ENCODE measurements around the gene SCAP. TPM values are rescaled to one million over a fixed set of nuclear protein-coding genes. Genes with fewer than 3 reads are reported as not detected.

SCAP gene
- total RNA-seq, 4 donors from 2014 or later: 68.7 to 108 (median 79.5) TPM

DNA sequence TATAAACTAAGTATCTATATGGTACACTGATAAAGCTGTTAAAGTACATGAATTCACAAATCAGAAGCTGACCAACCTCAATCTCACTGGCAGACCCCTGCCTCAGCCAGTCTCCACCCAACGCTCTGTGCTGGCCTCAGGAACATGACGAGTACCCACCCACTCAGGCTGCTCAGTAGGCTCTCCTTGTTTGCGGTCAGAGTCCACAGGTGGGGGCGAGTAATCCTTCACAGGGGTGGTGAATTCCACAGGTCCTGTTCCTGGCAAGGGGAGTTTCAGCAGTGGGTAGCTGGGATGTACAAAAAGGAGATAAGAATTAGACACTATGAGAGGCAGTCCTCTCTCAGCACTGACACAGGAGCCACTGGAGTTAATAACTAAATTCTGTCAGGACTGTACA lies 40.9 kb downstream of the SCAP start:
- 91 to 100% methylated on average over 1 to 3 of the region's 4 CpGs for WGBS, 2 donors
- no peaks in the 10 kb centered on the region for H3K9me3 ChIP-seq
- no peak overlapping the region for H3K4me3 ChIP-seq
- intact Hi-C loops (cut with DNase I): no loop called here
- H3K4me1 ChIP-seq: peaks cover 0 to 32% (median 0%) of the 10 kb centered on the region in 3 donors
- H3K27ac ChIP-seq: no peak overlapping the region
- H3K27me3 ChIP-seq: no peaks in the 10 kb centered on the region
- H3K36me3 ChIP-seq: peaks cover 18 to 98% (median 22%) of the 10 kb centered on the region in 3 donors
- TF ChIP-seq, protein P1, sequence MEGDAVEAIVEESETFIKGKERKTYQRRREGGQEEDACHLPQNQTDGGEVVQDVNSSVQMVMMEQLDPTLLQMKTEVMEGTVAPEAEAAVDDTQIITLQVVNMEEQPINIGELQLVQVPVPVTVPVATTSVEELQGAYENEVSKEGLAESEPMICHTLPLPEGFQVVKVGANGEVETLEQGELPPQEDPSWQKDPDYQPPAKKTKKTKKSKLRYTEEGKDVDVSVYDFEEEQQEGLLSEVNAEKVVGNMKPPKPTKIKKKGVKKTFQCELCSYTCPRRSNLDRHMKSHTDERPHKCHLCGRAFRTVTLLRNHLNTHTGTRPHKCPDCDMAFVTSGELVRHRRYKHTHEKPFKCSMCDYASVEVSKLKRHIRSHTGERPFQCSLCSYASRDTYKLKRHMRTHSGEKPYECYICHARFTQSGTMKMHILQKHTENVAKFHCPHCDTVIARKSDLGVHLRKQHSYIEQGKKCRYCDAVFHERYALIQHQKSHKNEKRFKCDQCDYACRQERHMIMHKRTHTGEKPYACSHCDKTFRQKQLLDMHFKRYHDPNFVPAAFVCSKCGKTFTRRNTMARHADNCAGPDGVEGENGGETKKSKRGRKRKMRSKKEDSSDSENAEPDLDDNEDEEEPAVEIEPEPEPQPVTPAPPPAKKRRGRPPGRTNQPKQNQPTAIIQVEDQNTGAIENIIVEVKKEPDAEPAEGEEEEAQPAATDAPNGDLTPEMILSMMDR (IDR thresholded peaks at IDR 0.05): no peak
- TF ChIP-seq POLR2A (IDR thresholded peaks at IDR 0.05): no peak
- DNase-seq: no peak

DNA sequence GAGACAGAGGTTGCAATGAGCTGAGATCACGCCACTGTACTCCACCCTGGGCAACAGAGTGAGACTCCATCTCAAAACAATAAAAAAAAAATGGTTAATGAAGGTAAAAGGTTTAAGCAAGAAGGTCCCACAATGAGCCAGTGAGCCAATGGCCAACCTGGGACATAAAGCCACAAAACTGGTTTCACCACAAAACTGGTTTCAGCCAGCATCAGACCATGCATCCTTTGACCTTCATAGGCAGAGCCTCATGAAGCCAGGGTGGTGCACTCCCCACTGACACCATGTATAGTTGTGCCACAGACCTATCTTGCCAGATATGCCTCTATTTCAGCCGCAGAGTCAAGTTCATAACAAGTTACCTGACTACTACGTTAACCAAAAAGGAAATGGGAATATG lies 41.9 kb downstream of the SCAP start:
- no peaks in the 10 kb centered on the region for H3K27me3 ChIP-seq
- peaks cover 0 to 40% (median 0%) of the 10 kb centered on the region in 3 donors for H3K4me1 ChIP-seq
- no peaks in the 10 kb centered on the region for H3K9me3 ChIP-seq
- intact Hi-C loops (cut with DNase I): no loop called here
- no peak for TF ChIP-seq POLR2A (IDR thresholded peaks at IDR 0.05)
- TF ChIP-seq, protein P1 (IDR thresholded peaks at IDR 0.05): no peak
- DNase-seq: no peak
- H3K4me3 ChIP-seq: no peak overlapping the region
- WGBS, 2 donors: 88 to 97% methylated on average over 3 of the region's 3 CpGs
- H3K27ac ChIP-seq: peak overlapping the region; percentile 15 to 69 (median 38)
- H3K36me3 ChIP-seq: peaks cover 18 to 98% (median 18%) of the 10 kb centered on the region in 3 donors

DNA sequence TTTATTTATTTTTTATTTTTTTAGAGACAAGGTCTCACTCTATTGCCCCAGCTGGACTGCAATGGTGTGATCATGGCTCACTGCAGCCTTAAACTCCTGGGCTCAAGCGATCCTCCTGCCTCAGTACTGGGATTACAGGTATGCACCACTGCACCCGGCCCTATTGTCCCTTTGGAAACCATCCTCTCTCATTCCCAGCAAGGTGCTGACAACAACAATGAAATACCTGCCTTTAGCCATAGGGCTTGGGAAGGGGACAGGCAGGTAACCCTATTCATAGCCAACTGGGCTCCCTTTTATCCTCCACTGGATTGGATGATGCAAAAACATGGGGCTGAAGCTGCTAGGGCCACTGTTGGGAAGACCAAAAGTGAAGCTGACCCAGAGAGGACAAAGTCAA lies 43.1 kb downstream of the SCAP start:
- Histone ChIP-seq H3K27me3 (no peaks in the 10 kb centered on the region), H3K4me1 (peaks cover 0 to 40% (median 0%) of the 10 kb centered on the region in 3 donors), H3K9me3 (no peaks in the 10 kb centered on the region), H3K4me3 (no peak overlapping the region), H3K36me3 (peaks cover 17 to 98% (median 26%) of the 10 kb centered on the region in 3 donors), H3K27ac (no peak overlapping the region)
- intact Hi-C loops (cut with DNase I): no loop called here
- WGBS, 2 donors: 76 to 86% methylated on average over 2 of the region's 2 CpGs
- DNase-seq: no peak
- TF ChIP-seq, protein P1 (IDR thresholded peaks at IDR 0.05): no peak
- TF ChIP-seq POLR2A (IDR thresholded peaks at IDR 0.05): no peak

DNA sequence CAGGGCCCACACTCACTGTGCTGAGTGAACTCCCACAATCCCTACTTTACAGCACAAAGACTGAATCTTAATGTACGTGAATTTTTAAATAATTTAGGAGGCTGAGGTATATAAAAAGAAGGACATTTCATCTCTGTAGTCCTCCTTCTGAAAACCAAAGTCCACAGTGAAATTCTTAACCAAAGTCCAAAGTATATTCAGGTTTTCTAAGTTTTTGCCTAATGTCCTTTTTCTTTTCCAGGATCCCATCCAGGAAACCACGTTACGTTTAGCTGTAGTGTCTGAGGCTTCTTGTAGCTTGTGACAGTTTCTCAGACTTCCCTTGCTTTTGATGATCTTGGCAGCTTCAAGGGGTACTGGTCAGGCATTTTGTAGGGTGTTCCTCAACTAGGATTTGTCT lies 44.5 kb downstream of the SCAP start:
- H3K27ac ChIP-seq: peak overlapping the region in 1 of 4 donors; percentile 25
- H3K27me3 ChIP-seq: no peaks in the 10 kb centered on the region
- TF ChIP-seq, protein P1 (IDR thresholded peaks at IDR 0.05): no peak
- no peak for TF ChIP-seq POLR2A (IDR thresholded peaks at IDR 0.05)
- peaks cover 0 to 36% (median 0%) of the 10 kb centered on the region in 3 donors for H3K4me1 ChIP-seq
- 75 to 85% methylated on average over 3 of the region's 3 CpGs for WGBS, 2 donors
- no peak for DNase-seq
- no peaks in the 10 kb centered on the region for H3K9me3 ChIP-seq
- no peak overlapping the region for H3K4me3 ChIP-seq
- intact Hi-C loops (cut with DNase I): no loop called here
- peaks cover 26 to 98% (median 38%) of the 10 kb centered on the region in 3 donors for H3K36me3 ChIP-seq

DNA sequence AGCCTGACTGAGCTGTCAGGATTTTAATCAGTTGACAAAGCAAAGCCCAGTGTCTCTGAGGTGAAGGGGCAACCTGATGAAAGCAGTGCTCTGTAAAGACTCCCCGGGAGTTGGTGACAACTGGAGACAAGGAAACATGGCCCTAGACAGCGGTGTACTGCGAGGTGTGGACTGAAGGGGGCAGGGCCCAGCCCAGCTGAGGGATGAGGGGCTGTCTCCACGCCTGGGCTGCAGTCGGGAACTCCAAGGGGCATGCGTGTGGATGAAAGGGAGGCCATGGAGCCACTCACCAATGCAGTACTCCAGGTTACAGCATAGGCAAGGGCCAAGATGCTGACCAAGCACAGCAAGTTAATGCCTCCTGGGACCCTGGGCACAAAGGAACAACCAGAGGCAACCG lies 45.1 kb downstream of the SCAP start:
- WGBS, 2 donors: 75 to 93% methylated on average over 2 to 6 of the region's 7 CpGs
- Histone ChIP-seq H3K4me3 (no peak overlapping the region), H3K9me3 (no peaks in the 10 kb centered on the region), H3K27me3 (no peaks in the 10 kb centered on the region), H3K27ac (no peak overlapping the region), H3K4me1 (peaks cover 0 to 30% (median 0%) of the 10 kb centered on the region in 3 donors), H3K36me3 (peaks cover 27 to 98% (median 44%) of the 10 kb centered on the region in 3 donors)
- DNase-seq: no peak
- intact Hi-C loops (cut with DNase I): no loop called here
- TF ChIP-seq POLR2A (IDR thresholded peaks at IDR 0.05): no peak
- TF ChIP-seq, protein P1 (IDR thresholded peaks at IDR 0.05): no peak
